Endothelial cell of umbilical vein (primary cell): ENCODE results near the gene SRGAP1. TPM values are rescaled to one million over a fixed set of nuclear protein-coding genes. Genes with fewer than 3 reads are reported as not detected.

Experiments
- BruUV-seq: library from RNA; stranded (reverse); fragments of 400-500 nt; replicated peaks from 2 replicates; lab custom pipeline; 2021; lab: Mats Ljungman, UMichigan
- CTCF ChIA-PET: fragments of 300-600, 350-600 bp; sonication (Branson Sonifier 250); formaldehyde crosslinking; loops from one replicate; lab custom pipeline; 2021; ENCODE audit warnings: antibody characterized with exemption, inconsistent platforms; lab: Charles Lee
- POLR2A ChIA-PET: fragments of 300-600, 350-600 bp; sonication (Branson Sonifier 250); formaldehyde crosslinking; loops from one replicate; lab custom pipeline; 2021; ENCODE audit warnings: antibody characterized with exemption, inconsistent platforms; lab: Charles Lee
- DNase-seq: peaks from one replicate; pipeline ENCODE4 v3.0.0-alpha.2; 2011; ENCODE audit warnings: low read depth, low spot score
- FAIRE-seq: peaks from 2 replicates; lab custom pipeline; 2011; peaks lifted over from hg19 to GRCh38; lab: Jason Lieb, UNC
- H2AFZ ChIP-seq: 2 replicates; pipeline ENCODE4 v1.6.0; 2012; ENCODE audit warnings: low read depth, low read length, control low read depth, inconsistent platforms
- H3K27ac ChIP-seq: 2 replicates; pipeline ENCODE4 v1.5.1; 2011; ENCODE audit warnings: low read depth, mild to moderate bottlenecking, control low read depth, low read length, moderate library complexity; ENCODE audit not compliant: insufficient read depth
- H3K27me3 ChIP-seq, 2 experiments: 2 replicates each; pipeline versions ENCODE4 v1.6.0 to v1.6.1; 2011; ENCODE audit warnings: low read length in 2 of 2, mixed read lengths in 1 of 2; ENCODE audit not compliant: control insufficient read depth in 2 of 2, insufficient read depth in 2 of 2
- H3K36me3 ChIP-seq, 2 experiments: 2 replicates in 1 of 2; 3 replicates in 1 of 2; pipeline ENCODE4 v1.5.1; 2011; ENCODE audit warnings: low read length in 2 of 2, mild to moderate bottlenecking in 1 of 2, moderate library complexity in 1 of 2; ENCODE audit not compliant: control insufficient read depth in 2 of 2, insufficient read depth in 2 of 2; ENCODE audit errors: extremely low read depth in 1 of 2
- H3K4me1 ChIP-seq: 3 replicates; pipeline ENCODE4 v1.5.1; 2011; ENCODE audit warnings: mild to moderate bottlenecking, low read length; ENCODE audit not compliant: control insufficient read depth, insufficient read depth; ENCODE audit errors: extremely low read depth
- H3K4me2 ChIP-seq: 2 replicates; pipeline ENCODE4 v1.6.1; 2011; ENCODE audit warnings: low read length, control low read depth, mixed read lengths; ENCODE audit not compliant: insufficient read depth
- H3K4me3 ChIP-seq, 3 experiments: fragments of 200-600 bp in 1 of 3; sonication (generic), shearing (Covaris generic) in 1 of 3; replicated peaks in 1 of 3; 2 replicates each; pipeline ENCODE4 v1.5.1; 2011 to 2016; ENCODE audit warnings: control low read depth in 3 of 3, low read length in 3 of 3, mild to moderate bottlenecking in 2 of 3, inconsistent platforms in 1 of 3, low read depth in 1 of 3, moderate library complexity in 1 of 3; ENCODE audit not compliant: insufficient read depth in 1 of 3
- H3K79me2 ChIP-seq: 2 replicates; pipeline ENCODE4 v1.6.0; 2012; ENCODE audit warnings: low read length, inconsistent platforms; ENCODE audit not compliant: control insufficient read depth, insufficient read depth
- H3K9ac ChIP-seq: replicated peaks from 2 replicates; pipeline ENCODE3; 2011; ENCODE audit warnings: low read length, control low read depth; ENCODE audit not compliant: insufficient read depth; ENCODE audit errors: extremely low read depth
- H3K9me1 ChIP-seq: replicated peaks from 3 replicates; pipeline ENCODE4 v1.6.0; 2011; ENCODE audit warnings: mild to moderate bottlenecking, low read length; ENCODE audit not compliant: control insufficient read depth, insufficient read depth; ENCODE audit errors: extremely low read depth
- H3K9me3 ChIP-seq: replicated peaks from 2 replicates; pipeline ENCODE4 v1.5.1; 2012; ENCODE audit warnings: low read length, inconsistent platforms; ENCODE audit not compliant: control insufficient read depth, insufficient read depth
- H4K20me1 ChIP-seq: replicated peaks from 2 replicates; pipeline ENCODE3; 2011; ENCODE audit warnings: mild to moderate bottlenecking, low read length; ENCODE audit not compliant: control insufficient read depth, insufficient read depth; ENCODE audit errors: extremely low read depth
- CTCF ChIP-seq, 2 donors: IDR thresholded peaks; 1 replicate in 1 of 2; 2 replicates in 1 of 2; pipeline ENCODE4 v1.5.1; 2011; ENCODE audit warnings: low read length in 2 of 2, mild to moderate bottlenecking in 2 of 2, moderate library complexity in 2 of 2, control low read depth in 1 of 2, inconsistent platforms in 1 of 2, low read depth in 1 of 2; ENCODE audit not compliant: insufficient read depth in 1 of 2; ENCODE audit errors: extremely low read depth in 1 of 2
- EZH2 ChIP-seq: IDR thresholded peaks from 2 replicates; pipeline ENCODE4 v1.6.1; 2012; ENCODE audit warnings: borderline replicate concordance, low read depth, mild to moderate bottlenecking, moderate library complexity, low read length, inconsistent platforms; ENCODE audit not compliant: severe bottlenecking
- FOS ChIP-seq: IDR thresholded peaks from 2 replicates; pipeline ENCODE4 v1.6.1; 2011; ENCODE audit warnings: mild to moderate bottlenecking, low read length, moderate library complexity, borderline replicate concordance; ENCODE audit not compliant: insufficient read depth
- GATA2 ChIP-seq: IDR thresholded peaks from 2 replicates; pipeline ENCODE4 v1.7.0; 2011; ENCODE audit warnings: low read depth, mild to moderate bottlenecking, moderate library complexity, mixed read lengths, low read length; ENCODE audit not compliant: insufficient read length, insufficient read depth
- JUN ChIP-seq: IDR thresholded peaks from 2 replicates; pipeline ENCODE4 v1.6.1; 2011; ENCODE audit warnings: borderline replicate concordance, low read depth; ENCODE audit not compliant: insufficient read length, insufficient read depth
- MAX ChIP-seq: IDR thresholded peaks from 2 replicates; pipeline ENCODE4 v1.6.1; 2011; ENCODE audit not compliant: insufficient read depth, insufficient read length
- MYC ChIP-seq: IDR thresholded peaks from one replicate; pipeline ENCODE4 v1.6.1; 2011; ENCODE audit warnings: mild to moderate bottlenecking, low read depth, low read length
- POLR2A ChIP-seq: IDR thresholded peaks from 2 replicates; pipeline ENCODE4 v1.6.1; 2012; ENCODE audit warnings: low read depth, mild to moderate bottlenecking, control low read depth, low read length
- POLR2AphosphoS5 ChIP-seq: IDR thresholded peaks from 2 replicates; pipeline ENCODE4 v1.6.1; 2012; ENCODE audit warnings: low read depth, mild to moderate bottlenecking, control low read depth, low read length, moderate library complexity; ENCODE audit not compliant: insufficient read depth
- dilution Hi-C: fragments of 300-500 bp; cut with MboI; formaldehyde crosslinking; loops from one replicate; pipeline ENCODE4 v1.15.0; 2019; ENCODE audit warnings: low sequenced_read_pairs; ENCODE audit not compliant: extremely low pct_ligation_motif_present
- intact Hi-C: fragments of 100-400 bp; cut with micrococcal nuclease; formaldehyde crosslinking; loops from one replicate; pipeline ENCODE4 v1.10.0; 2022
- polyA plus RNA-seq, 4 experiments: library from polyadenylated mRNA; depleted of rRNA in 3 of 4; stranded (reverse) in 3 of 4; unstranded in 1 of 4; fragments of >200 nt; gene quantifications; 2 replicates each; pipeline versions ENCODE4 v1.2.1 to v1.2.3, GENCODE V29; 2011 to 2012; ENCODE audit warnings: missing spikeins in 1 of 4
- total RNA-seq: library from RNA; stranded (reverse); gene quantifications from 2 replicates; pipeline ENCODE4 v1.2.3, GENCODE V29; 2021

The SRGAP1 gene
- total and polyA plus RNA-seq, 2 donors (not counting 3 experiments of a cell fraction or from before 2014, with no cell fraction given): 4.9 to 16.3 TPM

- ChIA-PET CTCF (interaction anchor here (1.7 kb wide), 1 partner anchor 10 kb away, joined by 6 read pairs; no protein-coding TSS in a partner anchor), POLR2A (no interaction called here)
- DNase-seq (no peak), FAIRE-seq (no peak)
- BruUV-seq: no TSS peak
- no peak overlapping the region for H2AFZ ChIP-seq
- no peak overlapping the region for H3K9ac ChIP-seq
- no peaks in the 10 kb centered on the region for H4K20me1 ChIP-seq
- H3K27ac ChIP-seq: no peak overlapping the region
- H3K9me1 ChIP-seq: no peaks in the 10 kb centered on the region
- H3K9me3 ChIP-seq: no peaks in the 10 kb centered on the region
- no peak overlapping the region for H3K4me2 ChIP-seq
- H3K79me2 ChIP-seq: no peaks in the 10 kb centered on the region
- no peaks in the 10 kb centered on the region for H3K4me1 ChIP-seq
- intact Hi-C loops (no loop called here), dilution Hi-C loops (no loop called here)
- H3K36me3 ChIP-seq: peaks cover 0 to 4% of the 10 kb centered on the region in 2 experiments
- no peak overlapping the region for H3K4me3 ChIP-seq
- TF ChIP-seq GATA2 (no peak), FOS (no peak)
- no peaks in the 10 kb centered on the region for H3K27me3 ChIP-seq
These were observed 221.5 kb downstream of the SRGAP1 start for GRCh38 chr12:64065881-64066451.

DNA sequence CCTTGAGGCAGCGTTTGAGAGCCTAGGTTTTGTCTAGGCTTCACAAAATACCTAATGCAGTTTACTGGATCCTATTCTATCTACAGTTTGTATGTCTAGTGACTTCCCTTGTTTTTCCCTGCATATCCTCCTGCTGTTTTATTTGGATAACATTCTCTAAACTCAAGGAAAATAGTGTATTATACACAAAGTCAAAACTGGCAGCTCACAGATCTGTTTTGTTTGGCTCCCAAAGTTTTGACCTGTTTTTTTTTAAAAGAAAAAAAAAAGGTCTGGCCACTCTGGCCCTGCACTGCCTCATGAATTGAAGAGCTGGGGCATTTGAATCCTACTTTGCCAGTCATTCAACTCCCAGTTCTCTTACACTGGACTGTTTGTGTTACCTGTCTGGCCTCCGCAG lies 222.3 kb downstream of the SRGAP1 start:
- dilution Hi-C loops (no loop called here), intact Hi-C loops (no loop called here)
- H2AFZ ChIP-seq: no peak overlapping the region
- H3K36me3 ChIP-seq: peaks cover 0 to 4% of the 10 kb centered on the region in 2 experiments
- ChIA-PET CTCF (interaction anchor here (1.6 to 1.7 kb wide), 2 partner anchors 9 to 223 kb away, joined by 6 read pairs; partner anchors contain the start of gene SRGAP1), POLR2A (no interaction called here)
- no peaks in the 10 kb centered on the region for H3K9me1 ChIP-seq
- peak; percentile 42 for DNase-seq
- no peak overlapping the region for H3K9ac ChIP-seq
- no peaks in the 10 kb centered on the region for H3K4me1 ChIP-seq
- no peak overlapping the region for H3K27ac ChIP-seq
- H3K79me2 ChIP-seq: no peaks in the 10 kb centered on the region
- no peaks in the 10 kb centered on the region for H4K20me1 ChIP-seq
- no peak overlapping the region for H3K4me3 ChIP-seq
- no peaks in the 10 kb centered on the region for H3K27me3 ChIP-seq
- no peak for FAIRE-seq
- no peaks in the 10 kb centered on the region for H3K9me3 ChIP-seq
- no peak overlapping the region for H3K4me2 ChIP-seq
- BruUV-seq: no TSS peak
- TF ChIP-seq POLR2AphosphoS5 (no peak), JUN (no peak), POLR2A (no peak), EZH2 (no peak), FOS (no peak), MAX (no peak), GATA2 (no peak), CTCF (IDR thresholded peaks at IDR 0.05; ENCODE audit: extremely low read depth in 1 of 2, insufficient read depth in 1 of 2, low read depth in 1 of 2, low read length in 2 of 2) (no peak), MYC (no peak)
